NT2/D1 (cell line): ENCODE measurements around the gene DYNLRB1.

Source experiments
- SUZ12 ChIP-seq: IDR thresholded peaks from 2 replicates; pipeline ENCODE4 v1.6.1; 2011; ENCODE audit not compliant: insufficient read length, insufficient read depth; ENCODE audit errors: extremely low read depth
- YY1 ChIP-seq: IDR thresholded peaks from 2 replicates; pipeline ENCODE4 v1.6.1; 2011; ENCODE audit not compliant: insufficient read length, insufficient read depth
- ZNF274 ChIP-seq: IDR thresholded peaks from 2 replicates; pipeline ENCODE4 v1.6.1; 2011; ENCODE audit warnings: mild to moderate bottlenecking, low read depth, low read length

DNA sequence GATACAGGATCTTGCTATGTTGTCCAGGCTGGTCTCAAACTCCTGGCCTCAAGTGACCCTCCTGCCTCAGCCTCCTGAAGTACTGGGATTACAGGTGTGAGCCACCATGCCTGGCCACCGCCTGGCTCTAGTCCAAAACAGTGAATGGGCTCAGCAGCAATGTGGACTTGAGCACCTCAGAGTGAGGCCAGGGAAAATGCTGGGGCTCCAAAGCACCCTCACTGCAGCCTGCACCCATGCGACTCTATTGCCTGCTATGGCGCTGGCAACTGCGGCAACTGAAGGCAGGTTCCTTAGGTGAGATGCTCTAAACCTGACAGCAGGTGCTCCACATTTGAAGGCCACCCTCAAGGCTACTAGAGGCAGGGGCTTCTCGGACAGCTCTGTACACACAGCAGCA, 68.8 kb downstream of the DYNLRB1 start:
- no peak for TF ChIP-seq ZNF274
- TF ChIP-seq YY1 = no peak
- no peak for TF ChIP-seq SUZ12
